GF-D8 (cell line): ENCODE results near the gene TXNDC17.
"Not testable (repeated sequence)": the region's sequence is repeated elsewhere in the genome, so short reads cannot be mapped to it uniquely, and the experiment has no call there.

Experiments used
- DNase-seq: peaks from one replicate; lab custom pipeline; 2025; lab: John Stamatoyannopoulos, UW

TXNDC17 gene

GRCh38 chr17:6637458-6637840, 3.4 kb upstream of the TXNDC17 start:
- DNase-seq: no peak

GRCh38 chr17:6638046-6638908, 2.6 kb upstream of the TXNDC17 start:
- no peak for DNase-seq

DNA sequence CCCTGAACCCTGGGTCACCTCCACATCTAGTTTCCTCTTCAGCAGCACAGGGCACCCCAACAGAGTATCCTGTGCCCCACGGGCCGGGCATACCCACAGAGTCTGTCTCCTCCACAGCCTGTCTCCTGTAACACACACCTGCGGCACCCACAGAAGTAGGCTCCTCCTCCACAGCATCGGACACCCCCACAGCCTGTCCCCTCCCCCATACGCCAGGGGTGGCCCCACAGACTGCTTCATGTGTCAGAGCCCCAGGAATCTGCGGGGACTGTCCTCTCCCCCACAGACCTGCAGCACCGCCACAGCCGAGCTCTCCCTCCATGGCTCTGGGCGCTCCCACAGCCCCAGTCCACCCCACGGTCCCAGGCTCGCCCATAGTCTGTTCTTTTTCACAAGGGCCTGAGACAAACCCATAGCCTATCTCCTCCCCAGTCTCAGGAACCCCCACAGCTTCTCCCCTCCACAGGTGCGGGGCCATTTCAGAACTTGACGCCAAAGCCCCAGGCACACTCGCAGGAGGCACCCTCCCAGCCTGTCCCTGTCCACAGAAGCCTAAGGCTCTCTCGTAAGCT, 1.8 kb upstream of the TXNDC17 start:
- no peak for DNase-seq

- DNase-seq: no peak
Observed at GRCh38 chr17:6639586-6640535, 999 bp upstream of the TXNDC17 start.

- DNase-seq: no peak
Observed at GRCh38 chr17:6641247-6641863, 495 bp downstream of the TXNDC17 start.

DNA sequence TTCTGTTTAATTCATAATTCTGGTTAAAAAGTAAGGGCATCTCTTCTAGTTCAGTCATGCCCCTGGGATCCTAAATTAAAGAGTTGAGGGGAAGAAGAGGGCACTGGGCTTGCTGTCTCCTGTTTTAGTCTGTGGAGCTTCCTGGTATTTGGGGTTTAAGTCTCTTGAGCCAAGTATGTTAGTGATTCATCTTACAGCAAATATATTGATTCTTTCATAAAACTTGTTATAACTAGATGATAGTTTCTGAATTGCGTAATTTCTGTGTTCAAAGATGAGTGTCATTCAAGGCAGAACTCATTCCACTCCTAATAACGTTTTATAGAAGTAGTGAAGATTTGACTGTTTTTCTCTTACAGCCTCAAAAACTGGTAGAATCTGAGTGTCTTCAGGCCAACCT, 1.7 kb downstream of the TXNDC17 start:
- no peak for DNase-seq

DNA sequence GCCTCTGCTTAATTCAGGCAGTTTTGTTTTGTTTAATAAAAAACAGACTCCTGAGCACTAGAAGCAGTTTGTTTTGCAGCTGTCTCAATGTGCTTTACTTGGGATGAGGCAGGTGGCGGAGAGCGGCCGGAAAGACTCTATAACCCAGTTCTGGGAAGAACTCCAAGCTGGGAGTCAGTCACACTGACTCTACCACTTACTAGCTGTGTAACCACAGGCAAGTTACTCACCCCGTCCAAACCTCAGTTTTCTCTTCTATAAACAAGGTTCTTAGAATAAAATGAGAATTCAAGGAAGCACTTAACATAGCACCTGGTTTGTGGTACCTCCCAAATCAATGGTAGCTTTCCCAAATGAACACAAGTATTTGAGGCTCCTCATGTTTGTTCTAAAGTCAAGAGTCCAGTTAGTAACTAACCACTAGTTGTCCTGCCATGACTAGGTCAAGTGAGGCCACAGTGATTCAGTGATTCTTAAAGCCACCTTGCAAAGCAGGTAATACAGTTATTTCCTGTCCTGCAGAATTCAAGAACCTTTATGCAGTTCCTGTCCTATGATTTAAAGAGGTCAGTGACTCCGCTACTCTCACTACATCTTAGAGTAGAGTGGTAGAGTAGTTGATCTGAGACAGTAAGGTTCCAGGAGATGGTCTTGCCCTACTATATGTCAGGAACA, 2.7 kb downstream of the TXNDC17 start:
- no peak for DNase-seq

DNA sequence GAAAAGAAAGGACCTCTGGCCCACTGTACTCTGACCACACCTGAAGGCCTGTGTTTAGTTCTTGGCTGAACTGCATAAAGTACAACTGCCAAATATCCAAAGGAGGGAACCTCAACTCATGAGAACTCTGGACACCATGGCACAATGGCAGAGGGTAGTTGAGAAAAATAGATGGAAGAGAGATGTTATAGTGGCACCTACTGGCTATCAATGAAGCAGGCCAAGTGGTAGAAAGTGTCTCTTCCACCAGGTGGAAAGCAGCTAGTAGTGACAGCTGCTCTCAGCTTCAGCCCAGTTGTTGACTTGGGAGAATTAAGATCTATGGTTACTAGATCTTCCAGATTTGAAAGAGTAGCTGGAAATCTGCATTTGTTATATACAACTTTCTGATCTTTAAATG, 7.3 kb downstream of the TXNDC17 start:
- DNase-seq: no peak

- DNase-seq: peak; percentile 69
Observed at GRCh38 chr17:6651354-6651918, 10.6 kb downstream of the TXNDC17 start, which contains the start of the genes C17orf100 and MED31. C17orf100 (plus strand) TSS chr17:6651762; CDS start chr17:6651914, 152 bp downstream. MED31 (minus strand) TSS chr17:6651605; CDS start chr17:6651528, 77 bp downstream.

GRCh38 chr17:6651919-6652452, 11.1 kb downstream of the TXNDC17 start:
- DNase-seq: peak; percentile 21

DNA sequence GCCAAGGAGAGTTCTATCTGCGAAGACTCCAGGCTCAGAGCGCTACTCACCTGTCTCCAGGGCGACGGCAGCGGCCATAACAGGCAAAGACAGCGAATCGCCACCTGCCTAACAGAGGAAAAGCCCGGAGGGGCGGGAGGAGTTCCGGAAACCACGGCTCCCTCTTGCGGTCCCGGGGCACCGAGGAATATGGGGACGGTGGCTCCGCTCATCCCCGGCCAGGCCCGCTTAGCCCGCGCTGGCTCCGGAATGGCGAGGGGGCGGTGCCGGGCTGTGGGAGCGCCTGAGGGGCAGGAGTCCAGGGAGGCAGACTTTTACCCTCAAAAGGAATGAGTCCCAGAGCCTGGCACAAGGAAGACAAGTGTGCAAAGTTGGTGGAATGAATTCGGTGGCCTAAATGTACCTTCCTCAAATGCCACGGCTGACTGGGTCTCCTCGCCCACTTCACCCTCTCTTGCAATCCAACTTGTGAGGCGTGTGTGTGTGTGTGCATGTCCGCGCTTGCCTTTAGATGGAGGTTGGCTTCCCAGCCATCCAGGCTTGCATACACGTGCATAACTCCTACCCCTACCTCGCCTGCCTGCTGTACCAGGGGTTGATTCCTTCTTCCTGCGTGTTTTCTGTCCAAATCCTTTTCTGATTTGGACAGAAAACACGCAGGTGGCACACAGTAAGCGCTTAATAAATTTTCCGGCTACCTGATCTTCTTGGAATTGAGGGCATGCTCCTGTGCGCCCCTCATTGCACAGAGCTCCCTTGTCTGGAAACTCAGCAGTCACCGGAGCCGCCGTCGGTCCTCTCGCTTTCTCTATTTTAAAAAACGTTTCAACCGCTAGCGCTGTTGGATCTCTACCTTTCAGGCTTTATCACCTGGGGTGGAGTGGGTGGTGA, 14.2 kb downstream of the TXNDC17 start:
- DNase-seq: no peak

DNA sequence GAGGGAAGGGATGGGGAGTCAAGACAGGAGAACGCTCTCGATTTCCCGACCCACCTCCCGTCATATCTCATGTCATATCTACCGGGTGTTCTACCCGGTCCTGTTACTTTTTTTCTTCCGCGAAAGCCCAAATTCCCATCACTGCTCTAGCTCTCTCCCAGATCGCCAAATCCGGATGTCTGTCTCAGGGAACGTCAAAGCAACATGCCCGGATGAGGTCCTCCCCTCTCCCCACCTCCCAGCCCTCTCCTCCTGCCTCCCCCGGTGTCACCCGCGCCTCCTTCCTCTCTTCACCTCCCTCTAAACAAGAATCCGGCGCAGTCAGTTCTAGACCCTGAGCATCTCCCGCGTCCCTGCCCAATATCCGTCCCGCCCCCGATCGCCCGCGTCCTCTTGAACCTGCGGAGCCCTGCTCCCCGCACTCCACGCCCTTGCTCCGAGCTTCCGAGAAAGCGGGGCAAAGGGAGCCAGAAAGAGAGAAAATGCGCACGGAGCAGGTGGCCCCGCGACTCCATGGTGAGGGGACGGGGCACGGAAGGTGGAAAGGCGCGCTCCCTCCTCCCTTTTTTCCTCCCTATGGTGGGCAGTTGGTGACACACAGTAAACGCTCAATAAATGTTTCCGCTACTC, 15.0 kb downstream of the TXNDC17 start:
- not testable (repeated sequence) for DNase-seq

- not testable (repeated sequence) for DNase-seq
Observed at GRCh38 chr17:6656797-6657632, 16.2 kb downstream of the TXNDC17 start.

GRCh38 chr17:6657633-6658287, 16.9 kb downstream of the TXNDC17 start:
- no peak for DNase-seq

DNA sequence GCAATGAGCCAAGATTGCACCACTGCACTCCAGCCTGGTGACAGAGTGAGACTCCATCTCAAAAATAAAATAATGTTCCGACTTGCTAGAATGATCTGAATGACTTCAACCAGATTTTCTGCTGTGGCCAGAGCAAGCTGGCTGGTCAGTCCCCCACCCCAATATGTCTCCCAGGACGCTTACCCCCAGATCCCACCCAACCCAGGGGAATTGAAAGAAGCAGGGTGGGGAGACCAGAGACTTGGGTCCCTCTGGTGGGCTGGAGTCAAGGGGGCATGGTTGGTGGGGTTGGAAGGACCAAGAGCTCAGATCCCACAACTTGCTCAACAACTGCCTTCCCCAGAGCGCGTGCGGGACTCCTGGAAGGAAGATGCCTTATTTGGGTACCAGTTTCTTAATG, 17.6 kb downstream of the TXNDC17 start:
- not testable (repeated sequence) for DNase-seq

DNA sequence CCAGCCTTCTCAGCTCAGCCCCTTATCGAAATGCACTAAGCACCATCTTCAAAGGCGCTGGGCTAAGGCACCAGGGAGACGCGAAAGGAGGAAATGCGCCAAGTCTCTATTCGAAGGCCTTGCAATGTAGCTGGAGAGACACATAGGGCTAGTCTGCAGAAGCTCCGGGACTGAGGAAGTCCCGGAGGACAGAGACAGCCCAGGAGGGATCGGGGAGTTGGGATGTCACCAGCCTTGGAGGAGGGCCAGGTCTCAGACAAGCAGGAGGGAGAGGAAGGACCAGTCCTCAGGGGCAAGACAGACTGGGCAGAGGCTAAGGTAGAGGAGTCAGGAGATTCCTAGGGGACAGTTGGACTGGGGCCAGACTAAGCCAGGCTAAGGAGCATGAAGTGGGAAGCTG, 19.2 kb downstream of the TXNDC17 start:
- no peak for DNase-seq

DNA sequence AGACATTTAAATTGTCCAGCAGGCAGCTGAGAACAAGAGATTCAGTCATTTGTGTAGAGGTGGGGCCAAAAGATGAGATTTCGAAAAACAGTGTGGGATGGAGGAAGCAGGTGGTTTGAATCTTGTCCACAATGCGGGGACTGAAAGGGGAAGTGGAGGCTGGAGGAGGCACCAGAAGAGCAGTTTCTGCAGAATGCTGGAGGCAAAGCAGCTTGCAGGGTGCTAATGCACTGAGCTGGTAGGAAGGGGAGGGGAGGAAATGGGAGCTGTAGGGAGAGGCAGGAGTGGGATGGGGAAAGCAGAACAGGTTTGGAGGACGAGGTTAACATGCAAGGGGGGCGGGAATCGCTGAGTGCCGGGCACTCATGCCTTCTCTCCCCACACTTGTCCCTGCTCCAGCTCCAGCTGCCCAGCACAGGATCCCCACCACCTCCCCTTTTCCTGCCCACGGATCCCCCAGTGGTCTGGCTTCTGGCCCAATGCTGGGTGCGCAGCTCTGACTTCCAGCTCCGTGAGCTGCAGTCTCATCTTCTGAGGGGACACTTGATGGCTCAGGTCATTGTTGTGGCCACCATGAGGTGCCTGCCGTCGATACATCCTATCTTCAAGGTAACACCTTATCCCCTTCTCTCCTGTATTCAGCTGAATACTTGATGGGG, 20.1 kb downstream of the TXNDC17 start:
- peak; percentile 61 for DNase-seq
